ENCODE results near the gene FLT4. TPM values are rescaled to one million over a fixed set of nuclear protein-coding genes. Genes with fewer than 3 reads are reported as not detected.

Gene FLT4
- total RNA-seq, 1 experiment from 2014 or later = 0.44 TPM

GRCh38 chr5:180629831-180630382, 19.5 kb downstream of the FLT4 start:
- ChIA-PET POLR2A (interaction anchor here (0.6 kb wide), 2 partner anchors 12 to 329 kb away, joined by 7 read pairs; no protein-coding TSS in a partner anchor), CTCF (no interaction called here)
- intact Hi-C loops (cut with micrococcal nuclease; ENCODE audit: unreplicated experiment) (no loop called here), in situ Hi-C loops (cut with HindIII; ENCODE audit: low pct_unique_long_range_greater_than_20kb, low sequenced_read_pairs) (no loop called here)
- no peaks in the 10 kb centered on the region for H3K27me3 ChIP-seq (ENCODE audit: control insufficient read depth, insufficient read depth, low read length)
- BruUV-seq (replicated peaks) = no TSS peak
- DNase-seq (ENCODE audit: low read depth, low spot score) (no peak), ATAC-seq (no peak)
- H3K4me3 ChIP-seq (ENCODE audit: low read depth in 2 of 2, low read length in 2 of 2) = no peak overlapping the region
- no peaks in the 10 kb centered on the region for H3K4me1 ChIP-seq (ENCODE audit: control insufficient read depth, insufficient read depth, low read length)
- no peaks in the 10 kb centered on the region for H3K36me3 ChIP-seq (ENCODE audit: control insufficient read depth, insufficient read depth, low read length)
- no peak overlapping the region for H3K27ac ChIP-seq (ENCODE audit: low read length)
- TF ChIP-seq CTCF (IDR thresholded peaks at IDR 0.05) (no peak), SIN3A (IDR thresholded peaks at IDR 0.05; ENCODE audit: borderline replicate concordance, insufficient read depth, low read depth, low read length) (no peak), POLR2AphosphoS5 (IDR thresholded peaks at IDR 0.05; ENCODE audit: low read depth, low read length) (no peak), TCF7L2 (IDR thresholded peaks at IDR 0.05; ENCODE audit: low read depth, low read length) (no peak)
- TF ChIP-seq, protein P1, sequence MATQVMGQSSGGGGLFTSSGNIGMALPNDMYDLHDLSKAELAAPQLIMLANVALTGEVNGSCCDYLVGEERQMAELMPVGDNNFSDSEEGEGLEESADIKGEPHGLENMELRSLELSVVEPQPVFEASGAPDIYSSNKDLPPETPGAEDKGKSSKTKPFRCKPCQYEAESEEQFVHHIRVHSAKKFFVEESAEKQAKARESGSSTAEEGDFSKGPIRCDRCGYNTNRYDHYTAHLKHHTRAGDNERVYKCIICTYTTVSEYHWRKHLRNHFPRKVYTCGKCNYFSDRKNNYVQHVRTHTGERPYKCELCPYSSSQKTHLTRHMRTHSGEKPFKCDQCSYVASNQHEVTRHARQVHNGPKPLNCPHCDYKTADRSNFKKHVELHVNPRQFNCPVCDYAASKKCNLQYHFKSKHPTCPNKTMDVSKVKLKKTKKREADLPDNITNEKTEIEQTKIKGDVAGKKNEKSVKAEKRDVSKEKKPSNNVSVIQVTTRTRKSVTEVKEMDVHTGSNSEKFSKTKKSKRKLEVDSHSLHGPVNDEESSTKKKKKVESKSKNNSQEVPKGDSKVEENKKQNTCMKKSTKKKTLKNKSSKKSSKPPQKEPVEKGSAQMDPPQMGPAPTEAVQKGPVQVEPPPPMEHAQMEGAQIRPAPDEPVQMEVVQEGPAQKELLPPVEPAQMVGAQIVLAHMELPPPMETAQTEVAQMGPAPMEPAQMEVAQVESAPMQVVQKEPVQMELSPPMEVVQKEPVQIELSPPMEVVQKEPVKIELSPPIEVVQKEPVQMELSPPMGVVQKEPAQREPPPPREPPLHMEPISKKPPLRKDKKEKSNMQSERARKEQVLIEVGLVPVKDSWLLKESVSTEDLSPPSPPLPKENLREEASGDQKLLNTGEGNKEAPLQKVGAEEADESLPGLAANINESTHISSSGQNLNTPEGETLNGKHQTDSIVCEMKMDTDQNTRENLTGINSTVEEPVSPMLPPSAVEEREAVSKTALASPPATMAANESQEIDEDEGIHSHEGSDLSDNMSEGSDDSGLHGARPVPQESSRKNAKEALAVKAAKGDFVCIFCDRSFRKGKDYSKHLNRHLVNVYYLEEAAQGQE (IDR thresholded peaks at IDR 0.05; ENCODE audit: insufficient read depth in 1 of 2, low read depth in 2 of 2, low read length in 1 of 2) = no peak
- H3K9me3 ChIP-seq (ENCODE audit: control insufficient read depth, insufficient read depth, low read depth, low read length) = no peaks in the 10 kb centered on the region

- no TSS peak for BruUV-seq (replicated peaks)
- H3K9me3 ChIP-seq (ENCODE audit: control insufficient read depth, insufficient read depth, low read depth, low read length) = no peaks in the 10 kb centered on the region
- H3K4me3 ChIP-seq (ENCODE audit: low read depth in 2 of 2, low read length in 2 of 2) = no peak overlapping the region
- in situ Hi-C loops (cut with HindIII; ENCODE audit: low pct_unique_long_range_greater_than_20kb, low sequenced_read_pairs) = no loop called here
- no peaks in the 10 kb centered on the region for H3K36me3 ChIP-seq (ENCODE audit: control insufficient read depth, insufficient read depth, low read length)
- H3K27ac ChIP-seq (ENCODE audit: low read length) = no peak overlapping the region
- no peaks in the 10 kb centered on the region for H3K27me3 ChIP-seq (ENCODE audit: control insufficient read depth, insufficient read depth, low read length)
- TF ChIP-seq CTCF (IDR thresholded peaks at IDR 0.05) (no peak), SIN3A (IDR thresholded peaks at IDR 0.05; ENCODE audit: borderline replicate concordance, insufficient read depth, low read depth, low read length) (no peak), TCF7L2 (IDR thresholded peaks at IDR 0.05; ENCODE audit: low read depth, low read length) (no peak), POLR2AphosphoS5 (IDR thresholded peaks at IDR 0.05; ENCODE audit: low read depth, low read length) (no peak)
- TF ChIP-seq, protein P1 (IDR thresholded peaks at IDR 0.05; ENCODE audit: insufficient read depth in 1 of 2, low read depth in 2 of 2, low read length in 1 of 2) = no peak
- ChIA-PET POLR2A (interaction anchor here (0.6 kb wide), 2 partner anchors 13 to 328 kb away, joined by 7 read pairs; no protein-coding TSS in a partner anchor), CTCF (no interaction called here)
- no peak for ATAC-seq
- intact Hi-C loops (cut with micrococcal nuclease; ENCODE audit: unreplicated experiment) = no loop called here
- DNase-seq (ENCODE audit: low read depth, low spot score) = no peak
- no peaks in the 10 kb centered on the region for H3K4me1 ChIP-seq (ENCODE audit: control insufficient read depth, insufficient read depth, low read length)
Measured at GRCh38 chr5:180628827-180629750, 20.3 kb downstream of the FLT4 start.
